Uterus (tissue), 2 donors: ENCODE data around the gene SMAD2.

ENCODE experiments used
- CTCF ChIP-seq, 4 experiments: fragments of 200-600 bp in 2 of 4; fragments of 450-650 bp in 2 of 4; sonication (generic) in 2 of 4; IDR thresholded peaks; one replicate each; pipeline ENCODE4 v1.5.1; 2016 to 2019; ENCODE audit warnings: antibody characterized with exemption in 4 of 4, mild to moderate bottlenecking in 2 of 4, moderate library complexity in 1 of 4
- POLR2A ChIP-seq, 2 donors: fragments of 450-650 bp; IDR thresholded peaks; one replicate each; pipeline ENCODE4 v1.6.1; 2016; ENCODE audit warnings: antibody characterized with exemption in 2 of 2, mild to moderate bottlenecking in 1 of 2, moderate library complexity in 1 of 2

GRCh38 chr18:47909484-47909883 lies 21.0 kb downstream of the SMAD2 start:
- no peak for TF ChIP-seq CTCF (IDR thresholded peaks at IDR 0.05)
- no peak for TF ChIP-seq POLR2A (IDR thresholded peaks at IDR 0.05)
